Neural progenitor cell (in vitro differentiated cells): ENCODE results near the gene BRD1. TPM values are rescaled to one million over a fixed set of nuclear protein-coding genes. Genes with fewer than 3 reads are reported as not detected.
A peak's percentile ranks its signal among the peaks of the same experiment; 100 is the strongest.

Experiments used
- DNase-seq: peaks from one replicate; pipeline ENCODE4 v3.0.0-alpha.2; 2016; ENCODE audit warnings: low spot score
- H2AFZ ChIP-seq: fragments of 200-600 bp; sonication (generic); replicated peaks from 2 replicates; pipeline ENCODE4 v1.6.1; 2016; ENCODE audit warnings: antibody characterized with exemption
- H3F3A ChIP-seq: fragments of 200-600 bp; sonication (generic); 2 replicates; pipeline ENCODE4 v1.6.1; 2016; ENCODE audit warnings: antibody characterized with exemption, low read depth
- H3K27ac ChIP-seq: fragments of 200-600 bp; sonication (generic); 2 replicates; pipeline ENCODE4 v1.5.1; 2016; ENCODE audit warnings: mild to moderate bottlenecking
- H3K27me3 ChIP-seq: fragments of 200-600 bp; sonication (generic); 2 replicates; pipeline ENCODE4 v1.6.1; 2016; ENCODE audit warnings: mild to moderate bottlenecking, moderate library complexity
- H3K36me3 ChIP-seq: fragments of 200-600 bp; sonication (generic); 2 replicates; pipeline ENCODE4 v1.5.1; 2016
- H3K4me1 ChIP-seq: fragments of 200-600 bp; sonication (generic); 2 replicates; pipeline ENCODE4 v1.6.1; 2016; ENCODE audit warnings: mixed run types
- H3K4me2 ChIP-seq: fragments of 200-600 bp; sonication (generic); 2 replicates; pipeline ENCODE4 v1.6.1; 2016
- H3K4me3 ChIP-seq: fragments of 200-600 bp; sonication (generic); 2 replicates; pipeline ENCODE4 v1.5.1; 2016
- H3K79me2 ChIP-seq: fragments of 200-600 bp; sonication (generic); 2 replicates; pipeline ENCODE4 v1.6.1; 2016; ENCODE audit warnings: low read depth
- H3K9ac ChIP-seq: fragments of 200-600 bp; sonication (generic); 2 replicates; pipeline ENCODE4 v1.6.1; 2016
- H3K9me3 ChIP-seq: fragments of 200-600 bp; sonication (generic); 2 replicates; pipeline ENCODE4 v1.5.1; 2016; ENCODE audit warnings: low read depth
- H4K20me1 ChIP-seq: fragments of 200-600 bp; sonication (generic); 2 replicates; pipeline ENCODE4 v1.6.1; 2016; ENCODE audit warnings: low read depth
- H3K27ac Mint-ChIP-seq: 3 replicates; pipeline ENCODE4 v1.8.0; 2021; ENCODE audit warnings: mixed read lengths
- H3K27me3 Mint-ChIP-seq: 2 replicates; pipeline ENCODE4 v1.8.0; 2022; ENCODE audit warnings: low read depth, mild to moderate bottlenecking, inconsistent platforms, moderate library complexity, mixed read lengths; ENCODE audit not compliant: insufficient read depth
- H3K36me3 Mint-ChIP-seq: 3 replicates; pipeline ENCODE4 v1.8.0; 2021; ENCODE audit warnings: mixed read lengths
- H3K4me1 Mint-ChIP-seq: 3 replicates; pipeline ENCODE4 v1.8.0; 2021; ENCODE audit warnings: mixed read lengths
- H3K4me3 Mint-ChIP-seq: 3 replicates; pipeline ENCODE4 v1.8.0; 2021; ENCODE audit warnings: mild to moderate bottlenecking, moderate library complexity, mixed read lengths
- H3K9me3 Mint-ChIP-seq: 3 replicates; pipeline ENCODE4 v1.8.0; 2020; ENCODE audit warnings: mixed read lengths
- EZH2 ChIP-seq: fragments of 200-600 bp; sonication (generic); IDR thresholded peaks from 2 replicates; pipeline ENCODE4 v1.6.1; 2017; ENCODE audit warnings: antibody characterized with exemption, mild to moderate bottlenecking, moderate library complexity
- EZH2phosphoT487 ChIP-seq: fragments of 200-600 bp; sonication (generic); IDR thresholded peaks from 2 replicates; pipeline ENCODE4 v1.6.1; 2017; ENCODE audit warnings: antibody characterized with exemption
- total RNA-seq: library from RNA; depleted of rRNA; stranded (reverse); fragments of >200 nt; gene quantifications from 2 replicates; pipeline ENCODE4 v1.2.3, GENCODE V29; 2015; ENCODE audit warnings: low replicate concordance
- TF ChIP-seq, protein P1 (sequence below): fragments of 200-600 bp; sonication (generic); IDR thresholded peaks from 2 replicates; pipeline ENCODE4 v1.5.1; 2017; ENCODE audit warnings: antibody characterized with exemption, mild to moderate bottlenecking

BRD1 gene
- total RNA-seq, 1 donor from 2014 or later = 31.2 TPM

DNA sequence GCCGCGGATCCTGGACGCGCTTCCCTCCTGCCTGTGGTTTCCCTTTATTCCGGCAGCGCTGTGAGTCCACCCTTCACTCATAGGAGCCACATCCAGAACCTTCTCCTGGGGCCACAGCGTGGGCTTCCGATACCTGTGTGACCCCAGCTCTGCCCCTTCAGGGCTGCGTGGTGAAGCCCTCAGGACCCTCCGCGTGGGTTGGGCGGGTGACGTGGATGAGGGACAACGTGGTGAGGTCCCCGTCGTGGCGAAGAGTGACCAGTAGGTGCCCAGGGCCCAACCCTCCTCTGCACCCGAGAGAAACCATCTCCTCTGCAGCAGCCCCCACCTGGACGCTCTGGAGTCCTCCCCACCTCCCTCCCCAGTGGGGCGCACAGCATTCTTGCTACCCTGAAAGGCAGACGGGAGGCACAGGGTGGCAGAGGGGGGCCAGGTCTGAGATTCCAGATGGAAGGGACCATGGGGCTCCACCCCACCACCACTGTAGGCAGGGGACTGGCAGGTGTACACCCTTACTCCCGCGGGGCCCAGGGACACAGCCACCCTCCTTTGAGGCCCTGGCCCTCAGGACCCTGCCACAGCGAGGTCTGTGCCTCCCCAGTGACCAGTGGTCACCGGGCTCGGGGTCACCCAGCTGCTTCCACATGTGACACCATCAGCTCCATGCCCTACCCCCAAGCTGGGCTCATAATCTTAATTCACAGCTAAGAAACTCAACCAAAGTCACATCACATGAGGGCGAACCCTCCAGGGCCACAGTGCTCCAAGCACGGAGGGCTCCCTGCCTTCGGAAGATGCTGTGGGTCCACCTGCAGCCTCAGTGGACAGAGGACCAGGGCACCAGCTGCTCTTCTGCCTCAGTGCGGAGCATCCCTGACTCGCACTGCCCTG is 22.6 kb upstream of the BRD1 start:
- Mint-ChIP-seq H3K27me3 (peaks cover 61% of the 10 kb centered on the region), H3K36me3 (no peaks in the 10 kb centered on the region), H3K4me1 (peaks cover 9% of the 10 kb centered on the region), H3K4me3 (peak overlapping the region; percentile 59), H3K9me3 (peaks cover 2% of the 10 kb centered on the region), H3K27ac (no peak overlapping the region)
- TF ChIP-seq EZH2 (no peak), EZH2phosphoT487 (no peak)
- TF ChIP-seq, protein P1, sequence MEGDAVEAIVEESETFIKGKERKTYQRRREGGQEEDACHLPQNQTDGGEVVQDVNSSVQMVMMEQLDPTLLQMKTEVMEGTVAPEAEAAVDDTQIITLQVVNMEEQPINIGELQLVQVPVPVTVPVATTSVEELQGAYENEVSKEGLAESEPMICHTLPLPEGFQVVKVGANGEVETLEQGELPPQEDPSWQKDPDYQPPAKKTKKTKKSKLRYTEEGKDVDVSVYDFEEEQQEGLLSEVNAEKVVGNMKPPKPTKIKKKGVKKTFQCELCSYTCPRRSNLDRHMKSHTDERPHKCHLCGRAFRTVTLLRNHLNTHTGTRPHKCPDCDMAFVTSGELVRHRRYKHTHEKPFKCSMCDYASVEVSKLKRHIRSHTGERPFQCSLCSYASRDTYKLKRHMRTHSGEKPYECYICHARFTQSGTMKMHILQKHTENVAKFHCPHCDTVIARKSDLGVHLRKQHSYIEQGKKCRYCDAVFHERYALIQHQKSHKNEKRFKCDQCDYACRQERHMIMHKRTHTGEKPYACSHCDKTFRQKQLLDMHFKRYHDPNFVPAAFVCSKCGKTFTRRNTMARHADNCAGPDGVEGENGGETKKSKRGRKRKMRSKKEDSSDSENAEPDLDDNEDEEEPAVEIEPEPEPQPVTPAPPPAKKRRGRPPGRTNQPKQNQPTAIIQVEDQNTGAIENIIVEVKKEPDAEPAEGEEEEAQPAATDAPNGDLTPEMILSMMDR = no peak
- Histone ChIP-seq H3K4me1 (peaks cover 24% of the 10 kb centered on the region), H4K20me1 (peaks cover 32% of the 10 kb centered on the region), H3K9ac (no peak overlapping the region), H3K27me3 (peaks cover 79% of the 10 kb centered on the region), H3K27ac (no peak overlapping the region), H3K4me3 (peak overlapping the region; percentile 44), H2AFZ (peak overlapping the region; percentile 76), H3K4me2 (peak overlapping the region; percentile 77), H3K36me3 (no peaks in the 10 kb centered on the region), H3F3A (peaks cover 11% of the 10 kb centered on the region), H3K9me3 (no peaks in the 10 kb centered on the region), H3K79me2 (peaks cover 12% of the 10 kb centered on the region)
- DNase-seq = no peak

- H3K36me3 Mint-ChIP-seq = no peaks in the 10 kb centered on the region
- peaks cover 62% of the 10 kb centered on the region for H3K27me3 Mint-ChIP-seq
- no peak overlapping the region for H3K27ac Mint-ChIP-seq
- peak overlapping the region; percentile 59 for H3K4me3 Mint-ChIP-seq
- Histone ChIP-seq H3F3A (peaks cover 3% of the 10 kb centered on the region), H3K79me2 (peaks cover 3% of the 10 kb centered on the region), H3K27ac (no peak overlapping the region), H3K9ac (no peak overlapping the region), H3K4me3 (peak overlapping the region; percentile 44), H2AFZ (peak overlapping the region; percentile 76), H3K4me2 (peak overlapping the region; percentile 77), H3K36me3 (no peaks in the 10 kb centered on the region), H4K20me1 (peaks cover 24% of the 10 kb centered on the region), H3K4me1 (peaks cover 18% of the 10 kb centered on the region), H3K27me3 (peaks cover 88% of the 10 kb centered on the region), H3K9me3 (no peaks in the 10 kb centered on the region)
- DNase-seq = no peak
- TF ChIP-seq EZH2phosphoT487 (peak; percentile 87), EZH2 (peak; percentile 96)
- TF ChIP-seq, protein P1 = no peak
- peaks cover under 1% of the 10 kb centered on the region for H3K4me1 Mint-ChIP-seq
- H3K9me3 Mint-ChIP-seq = peaks cover 2% of the 10 kb centered on the region
Observed at GRCh38 chr22:49849161-49850020, 21.7 kb upstream of the BRD1 start.

DNA sequence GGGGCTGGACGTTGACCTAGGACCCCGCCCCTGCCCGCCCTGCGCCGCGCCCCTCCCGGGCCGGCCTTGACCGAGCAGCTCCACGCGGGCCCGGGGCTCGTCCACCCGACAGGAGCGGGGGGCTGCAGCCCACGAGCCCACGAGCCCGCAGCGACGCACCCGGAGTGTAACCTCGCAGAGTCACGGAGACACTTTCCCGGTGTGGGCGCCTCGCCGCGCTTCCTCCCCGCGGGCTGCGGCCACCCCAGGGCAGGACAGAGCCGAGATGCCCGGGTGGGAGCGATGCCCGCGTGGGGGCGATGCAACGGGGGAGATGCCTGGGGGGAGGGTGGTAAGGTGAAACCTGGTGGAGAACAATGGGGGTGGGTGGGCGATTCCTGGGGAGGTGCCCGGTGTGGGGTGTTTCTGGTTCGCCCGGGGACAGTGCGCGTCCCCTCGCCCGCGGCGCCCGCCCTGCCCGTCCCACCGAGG is 21.1 kb upstream of the BRD1 start:
- Histone ChIP-seq H3K79me2 (no peaks in the 10 kb centered on the region), H3K9me3 (no peaks in the 10 kb centered on the region), H3K4me1 (peaks cover 18% of the 10 kb centered on the region), H3K4me3 (peak overlapping the region; percentile 44), H4K20me1 (peaks cover 21% of the 10 kb centered on the region), H3K9ac (no peak overlapping the region), H3K27me3 (peaks cover 94% of the 10 kb centered on the region), H3K4me2 (peak overlapping the region; percentile 77), H3K36me3 (no peaks in the 10 kb centered on the region), H3K27ac (no peak overlapping the region), H2AFZ (no peak overlapping the region), H3F3A (no peaks in the 10 kb centered on the region)
- no peaks in the 10 kb centered on the region for H3K4me1 Mint-ChIP-seq
- no peaks in the 10 kb centered on the region for H3K36me3 Mint-ChIP-seq
- H3K9me3 Mint-ChIP-seq = peaks cover 2% of the 10 kb centered on the region
- H3K27me3 Mint-ChIP-seq = peaks cover 61% of the 10 kb centered on the region
- DNase-seq = no peak
- H3K4me3 Mint-ChIP-seq = no peak overlapping the region
- no peak overlapping the region for H3K27ac Mint-ChIP-seq
- peak; percentile 88 for TF ChIP-seq EZH2phosphoT487
- TF ChIP-seq, protein P1 = no peak
- TF ChIP-seq EZH2 = peak; percentile 90
